ENCODE measurements around the gene PLB1. TPM values are rescaled to one million over a fixed set of nuclear protein-coding genes. Genes with fewer than 3 reads are reported as not detected.
"Not testable (repeated sequence)": the region's sequence is repeated elsewhere in the genome, so short reads cannot be mapped to it uniquely, and the experiment has no call there.

The PLB1 gene
- total RNA-seq, 2 donors from 2014 or later = 7.4 to 9.6 TPM

DNA sequence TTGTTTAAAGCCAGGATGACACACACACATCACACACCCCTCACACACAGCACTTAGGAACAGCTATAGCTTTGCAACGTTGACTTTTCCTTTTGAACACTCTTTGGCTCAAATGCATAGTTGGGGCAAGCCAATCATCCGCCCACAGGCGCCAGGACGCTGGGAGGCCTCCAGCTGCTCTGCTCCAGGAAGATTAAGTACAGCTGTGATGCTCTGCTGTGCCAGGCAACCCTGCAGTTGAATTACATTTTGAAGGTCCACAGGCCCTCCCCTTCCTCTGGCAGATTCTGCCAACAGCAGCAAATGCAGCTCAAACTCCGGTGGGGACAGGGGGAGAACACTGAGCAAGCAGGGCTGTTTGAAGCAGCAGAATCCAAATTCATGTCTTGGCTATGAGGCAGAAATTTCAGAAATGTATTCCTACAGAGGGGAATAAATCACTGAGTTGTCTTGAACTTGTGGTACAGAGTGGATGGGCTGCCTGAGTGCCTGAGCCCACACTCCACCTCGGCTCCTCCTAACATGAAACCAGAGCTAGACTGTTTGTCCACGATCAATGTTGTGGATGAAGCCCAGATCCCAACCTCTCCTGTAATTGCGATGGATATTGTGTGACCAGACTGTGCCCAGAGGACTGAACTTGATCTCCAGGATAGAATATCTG, 169.3 kb downstream of the PLB1 start:
- peak; percentile 51 for DNase-seq (ENCODE audit: low spot score)
- Histone ChIP-seq H3K27me3 (replicated peaks; ENCODE audit: insufficient read depth) (no peaks in the 10 kb centered on the region), H3K27ac (peak overlapping the region; percentile 68 to 74), H3K36me3 (no peaks in the 10 kb centered on the region), H3K9me3 (no peaks in the 10 kb centered on the region), H3K4me3 (no peak overlapping the region), H3K4me1 (replicated peaks) (peaks cover 2% of the 10 kb centered on the region)
- TF ChIP-seq POLR2A (IDR thresholded peaks at IDR 0.05) (no peak), POLR2AphosphoS5 (IDR thresholded peaks at IDR 0.05) (peak; percentile 46)
- WGBS = 25% methylated on average over 8 of the region's 8 CpGs
- intact Hi-C loops (cut with DNase I) = loop anchor here (10.0 kb wide), 1 partner anchor 90 kb away; the partner anchor contains the start of gene PPP1CB

DNA sequence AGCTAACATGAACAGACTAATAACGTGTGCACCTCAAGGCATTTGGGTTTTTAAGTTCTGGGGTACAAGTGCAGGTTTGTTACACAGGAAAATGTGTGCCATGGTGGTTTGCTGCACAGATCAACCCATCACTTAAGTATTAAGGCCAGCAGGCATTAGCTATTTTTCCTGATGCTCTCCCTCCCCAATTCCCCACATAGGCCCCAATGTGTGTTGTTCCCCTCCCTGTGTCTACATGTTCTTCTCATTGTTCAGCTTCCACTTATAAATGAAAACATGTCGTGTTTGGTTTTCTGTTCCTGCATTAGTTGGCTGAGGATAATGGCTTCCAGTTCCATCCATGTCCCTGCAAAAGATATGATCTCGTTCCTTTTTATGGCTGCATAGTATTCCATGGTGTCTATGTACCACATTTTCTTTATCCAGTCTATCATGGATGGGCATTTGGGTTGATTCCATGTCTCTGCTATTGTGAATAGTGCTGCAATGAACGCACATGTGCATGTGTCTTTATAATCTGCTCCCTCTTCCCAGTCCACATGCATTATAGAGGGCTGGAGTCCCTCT, 170.0 kb downstream of the PLB1 start:
- not testable (repeated sequence) for H3K4me1 ChIP-seq (replicated peaks); H3K9me3 ChIP-seq; H3K4me3 ChIP-seq; H3K27me3 ChIP-seq (replicated peaks; ENCODE audit: insufficient read depth); DNase-seq (ENCODE audit: low spot score); H3K36me3 ChIP-seq
- WGBS = 78% methylated on average over 4 of the region's 4 CpGs
- intact Hi-C loops (cut with DNase I) = loop anchor here (10.0 kb wide), 1 partner anchor 89 kb away; the partner anchor contains the start of gene PPP1CB
- peak overlapping the region; percentile 68 to 74 for H3K27ac ChIP-seq

DNA sequence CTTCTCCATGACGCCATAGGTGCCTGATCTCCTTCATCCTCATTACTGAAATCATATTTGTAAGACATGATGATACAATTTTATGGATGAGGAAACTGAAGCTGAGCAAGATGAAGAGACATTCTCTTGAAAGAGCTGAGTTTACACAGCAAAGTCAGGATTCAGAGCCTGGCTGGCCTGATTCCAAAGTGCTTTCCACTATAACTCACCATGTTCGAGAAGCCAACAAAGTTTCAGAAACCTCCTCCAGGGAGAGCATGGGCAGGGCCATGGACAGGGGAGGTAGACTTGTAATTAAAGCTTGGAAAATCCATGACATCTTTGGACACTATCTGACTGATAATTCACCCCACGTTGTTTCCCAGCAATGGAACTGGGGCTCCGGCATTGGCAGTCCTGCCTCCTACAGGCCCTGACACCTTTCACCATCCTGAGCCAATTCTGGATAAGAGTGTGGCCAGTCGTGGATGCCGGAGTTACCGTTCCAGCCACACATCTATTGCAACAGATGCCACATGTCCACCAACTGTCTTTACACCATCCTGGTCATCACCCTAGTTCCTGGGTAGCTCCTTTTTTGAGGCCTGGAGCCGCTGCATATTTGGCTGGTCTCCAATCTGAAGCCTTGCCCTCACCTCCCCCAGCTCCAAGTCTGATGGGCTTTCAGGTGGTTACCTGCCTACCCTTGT, 170.8 kb downstream of the PLB1 start:
- Histone ChIP-seq H3K4me3 (no peak overlapping the region), H3K9me3 (no peaks in the 10 kb centered on the region), H3K4me1 (replicated peaks) (no peaks in the 10 kb centered on the region), H3K27ac (no peak overlapping the region), H3K36me3 (no peaks in the 10 kb centered on the region), H3K27me3 (replicated peaks; ENCODE audit: insufficient read depth) (no peaks in the 10 kb centered on the region)
- TF ChIP-seq, protein P1, sequence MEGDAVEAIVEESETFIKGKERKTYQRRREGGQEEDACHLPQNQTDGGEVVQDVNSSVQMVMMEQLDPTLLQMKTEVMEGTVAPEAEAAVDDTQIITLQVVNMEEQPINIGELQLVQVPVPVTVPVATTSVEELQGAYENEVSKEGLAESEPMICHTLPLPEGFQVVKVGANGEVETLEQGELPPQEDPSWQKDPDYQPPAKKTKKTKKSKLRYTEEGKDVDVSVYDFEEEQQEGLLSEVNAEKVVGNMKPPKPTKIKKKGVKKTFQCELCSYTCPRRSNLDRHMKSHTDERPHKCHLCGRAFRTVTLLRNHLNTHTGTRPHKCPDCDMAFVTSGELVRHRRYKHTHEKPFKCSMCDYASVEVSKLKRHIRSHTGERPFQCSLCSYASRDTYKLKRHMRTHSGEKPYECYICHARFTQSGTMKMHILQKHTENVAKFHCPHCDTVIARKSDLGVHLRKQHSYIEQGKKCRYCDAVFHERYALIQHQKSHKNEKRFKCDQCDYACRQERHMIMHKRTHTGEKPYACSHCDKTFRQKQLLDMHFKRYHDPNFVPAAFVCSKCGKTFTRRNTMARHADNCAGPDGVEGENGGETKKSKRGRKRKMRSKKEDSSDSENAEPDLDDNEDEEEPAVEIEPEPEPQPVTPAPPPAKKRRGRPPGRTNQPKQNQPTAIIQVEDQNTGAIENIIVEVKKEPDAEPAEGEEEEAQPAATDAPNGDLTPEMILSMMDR (IDR thresholded peaks at IDR 0.05) = no peak
- no peak for TF ChIP-seq POLR2AphosphoS5 (IDR thresholded peaks at IDR 0.05)
- no peak for TF ChIP-seq POLR2A (IDR thresholded peaks at IDR 0.05)
- 74% methylated on average over 8 of the region's 8 CpGs for WGBS
- no peak for DNase-seq (ENCODE audit: low spot score)
- intact Hi-C loops (cut with DNase I) = loop anchor here (10.0 kb wide), 1 partner anchor 88 kb away; the partner anchor contains the start of gene PPP1CB

DNA sequence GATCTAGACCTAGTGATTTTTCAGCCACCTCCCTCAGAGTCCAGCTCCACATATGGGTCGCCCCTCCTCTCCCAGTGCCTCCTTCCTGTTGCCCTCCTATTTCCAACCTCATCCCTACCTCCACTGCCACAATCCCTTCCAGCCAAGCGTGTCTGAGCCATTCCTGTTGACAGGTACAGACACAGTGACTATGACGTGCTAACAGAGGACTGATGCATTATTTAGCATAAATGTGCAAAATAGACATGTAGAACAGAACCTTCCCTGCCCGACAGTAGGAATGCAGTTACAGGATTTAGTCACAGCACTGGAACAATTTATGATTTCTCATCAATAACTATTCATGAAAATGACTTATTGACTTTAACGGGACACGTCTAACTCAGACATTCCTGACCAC, 171.4 kb downstream of the PLB1 start:
- Histone ChIP-seq H3K27ac (no peak overlapping the region), H3K9me3 (no peaks in the 10 kb centered on the region), H3K4me1 (replicated peaks) (no peaks in the 10 kb centered on the region), H3K27me3 (replicated peaks; ENCODE audit: insufficient read depth) (no peaks in the 10 kb centered on the region), H3K4me3 (no peak overlapping the region), H3K36me3 (no peaks in the 10 kb centered on the region)
- intact Hi-C loops (cut with DNase I) = loop anchor here (10.0 kb wide), 1 partner anchor 88 kb away; the partner anchor contains the start of gene PPP1CB
- no peak for TF ChIP-seq POLR2AphosphoS5 (IDR thresholded peaks at IDR 0.05)
- no peak for TF ChIP-seq POLR2A (IDR thresholded peaks at IDR 0.05)
- TF ChIP-seq, protein P1 (IDR thresholded peaks at IDR 0.05) = no peak
- no peak for DNase-seq (ENCODE audit: low spot score)
- WGBS = 96% methylated on average over 6 of the region's 6 CpGs

DNA sequence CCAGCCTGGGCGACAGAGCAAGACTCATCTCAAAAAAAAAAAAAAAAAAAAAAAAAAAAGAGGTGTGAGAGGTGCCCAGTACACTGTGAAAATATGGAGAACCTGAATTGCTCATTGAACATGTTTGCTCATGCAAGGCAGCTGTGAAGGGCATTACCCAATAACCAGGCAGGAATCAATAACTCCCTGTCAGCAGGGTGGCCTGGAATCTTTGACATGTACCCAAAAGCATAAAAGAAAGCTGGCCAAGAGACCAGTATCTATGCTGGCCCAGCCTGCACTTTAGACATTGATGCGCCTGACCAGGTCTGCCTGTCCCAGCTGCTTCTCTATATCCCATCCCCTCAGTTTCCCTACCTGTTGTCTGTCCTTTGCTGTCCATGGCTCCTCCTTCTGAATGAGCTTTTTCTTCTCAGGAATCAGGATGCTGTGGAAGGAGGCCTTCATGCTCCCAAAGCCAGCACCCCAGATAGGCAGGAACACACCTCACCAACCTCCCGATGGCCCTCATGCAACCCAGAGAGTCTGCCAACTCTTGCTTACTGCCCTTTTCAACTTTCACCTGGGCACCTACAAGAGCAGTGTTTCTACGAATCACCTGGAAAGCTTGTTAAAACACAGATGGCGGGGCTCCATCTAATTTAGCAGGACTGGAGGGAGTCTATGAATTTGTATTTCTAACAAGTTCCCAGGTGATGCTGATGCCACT, 172.4 kb downstream of the PLB1 start:
- Histone ChIP-seq H3K9me3 (no peaks in the 10 kb centered on the region), H3K27ac (no peak overlapping the region), H3K4me1 (replicated peaks) (no peaks in the 10 kb centered on the region), H3K36me3 (no peaks in the 10 kb centered on the region), H3K4me3 (no peak overlapping the region), H3K27me3 (replicated peaks; ENCODE audit: insufficient read depth) (no peaks in the 10 kb centered on the region)
- WGBS = 95% methylated on average over 5 of the region's 5 CpGs
- no peak for TF ChIP-seq POLR2AphosphoS5 (IDR thresholded peaks at IDR 0.05)
- TF ChIP-seq, protein P1 (IDR thresholded peaks at IDR 0.05) = no peak
- TF ChIP-seq POLR2A (IDR thresholded peaks at IDR 0.05) = no peak
- intact Hi-C loops (cut with DNase I) = loop anchor here (10.0 kb wide), 1 partner anchor 87 kb away; the partner anchor contains the start of gene PPP1CB
- no peak for DNase-seq (ENCODE audit: low spot score)

All from prostate gland (tissue), 2 donors.